ENCODE results near the gene PTPRU.

Gene PTPRU

GRCh38 chr1:29269382-29269781 lies 33.1 kb downstream of the PTPRU start:
- no peak for DNase-seq

GRCh38 chr1:29270929-29271521 lies 34.7 kb downstream of the PTPRU start:
- DNase-seq: no peak

GRCh38 chr1:29271724-29272123 lies 35.4 kb downstream of the PTPRU start:
- DNase-seq: no peak

- DNase-seq: no peak
Observed at GRCh38 chr1:29272147-29272907, 36.0 kb downstream of the PTPRU start.

- DNase-seq: no peak
Observed at GRCh38 chr1:29275435-29275834, 39.1 kb downstream of the PTPRU start.

- no peak for DNase-seq
Observed at GRCh38 chr1:29278124-29278523, 41.8 kb downstream of the PTPRU start.

GRCh38 chr1:29279406-29279805 lies 43.1 kb downstream of the PTPRU start:
- no peak for DNase-seq

- no peak for DNase-seq
Observed at GRCh38 chr1:29279951-29280391, 43.6 kb downstream of the PTPRU start.

GRCh38 chr1:29280409-29281131 lies 44.2 kb downstream of the PTPRU start:
- no peak for DNase-seq

GRCh38 chr1:29281571-29281970 lies 45.2 kb downstream of the PTPRU start:
- DNase-seq: no peak

- no peak for DNase-seq
Observed at GRCh38 chr1:29282135-29282923, 46.0 kb downstream of the PTPRU start.

- peak; percentile 24 to 39 for DNase-seq
Observed at GRCh38 chr1:29282924-29283803, 46.8 kb downstream of the PTPRU start.

- DNase-seq: no peak
Observed at GRCh38 chr1:29283804-29284195, 47.5 kb downstream of the PTPRU start.

- DNase-seq: no peak
Observed at GRCh38 chr1:29284286-29284960, 48.1 kb downstream of the PTPRU start.

GRCh38 chr1:29284961-29285560 lies 48.7 kb downstream of the PTPRU start:
- no peak for DNase-seq

- no peak for DNase-seq
Observed at GRCh38 chr1:29285771-29286170, 49.4 kb downstream of the PTPRU start.

GRCh38 chr1:29286194-29286767 lies 50.0 kb downstream of the PTPRU start:
- DNase-seq: no peak

- no peak for DNase-seq
Observed at GRCh38 chr1:29289493-29289892, 53.2 kb downstream of the PTPRU start.

GRCh38 chr1:29290414-29290985 lies 54.2 kb downstream of the PTPRU start:
- DNase-seq: no peak

GRCh38 chr1:29291756-29292155 lies 55.4 kb downstream of the PTPRU start:
- DNase-seq: no peak

Measured in activated CD4-positive, alpha-beta T cell treated with anti-CD3 and anti-CD28 coated beads, Interleukin-2, amount 50 U/mL, for 48 hours (primary cell).